Mesodermal cell (in vitro differentiated cells): ENCODE data around the gene EBF4.
"Not testable (repeated sequence)": the region's sequence is repeated elsewhere in the genome, so short reads cannot be mapped to it uniquely, and the experiment has no call there.

Experiments
- H3K27ac ChIP-seq: 2 replicates; pipeline ENCODE4 v1.7.0; 2013; ENCODE audit warnings: mild to moderate bottlenecking, low read depth, low read length, moderate library complexity; ENCODE audit not compliant: severe bottlenecking
- H3K36me3 ChIP-seq: 2 replicates; pipeline ENCODE4 v1.7.1; 2013; ENCODE audit warnings: mild to moderate bottlenecking, low read length, moderate library complexity; ENCODE audit not compliant: control insufficient read depth, insufficient read depth
- H3K4me1 ChIP-seq: one replicate; pipeline ENCODE4 v1.7.1; 2013; ENCODE audit warnings: mild to moderate bottlenecking, low read length; ENCODE audit not compliant: insufficient read depth, control insufficient read depth, poor library complexity, severe bottlenecking
- H3K4me3 ChIP-seq: 2 replicates; pipeline ENCODE4 v1.7.0; 2013; ENCODE audit warnings: low read length, control low read depth, mild to moderate bottlenecking; ENCODE audit not compliant: insufficient read depth, poor library complexity, severe bottlenecking; ENCODE audit errors: extremely low read depth
- H3K9me3 ChIP-seq: 2 replicates; pipeline ENCODE4 v1.7.1; 2013; ENCODE audit warnings: mild to moderate bottlenecking, low read length, moderate library complexity; ENCODE audit not compliant: control insufficient read depth
- WGBS, 2 experiments: methylation state at CpG; one replicate each; pipeline ENCODE4 v1.1.5; 2013; ENCODE audit warnings: missing lambda C conversion rate in 2 of 2; ENCODE audit not compliant: insufficient coverage in 2 of 2; 5-methylcytosine and 5-hydroxymethylcytosine counted together

The EBF4 gene

GRCh38 chr20:2806351-2806701 is 113.7 kb downstream of the EBF4 start:
- WGBS, 2 experiments, result 71 to 76% methylated on average over 3 to 4 of the region's 4 CpGs
- H3K27ac ChIP-seq, result no peak overlapping the region
- H3K9me3 ChIP-seq, result peaks cover 2% of the 10 kb centered on the region
- peaks cover 3% of the 10 kb centered on the region for H3K4me1 ChIP-seq
- H3K4me3 ChIP-seq, result no peak overlapping the region
- no peaks in the 10 kb centered on the region for H3K36me3 ChIP-seq

GRCh38 chr20:2807019-2807418 is 114.4 kb downstream of the EBF4 start:
- Histone ChIP-seq H3K4me3 (no peak overlapping the region), H3K9me3 (peaks cover 9% of the 10 kb centered on the region), H3K36me3 (no peaks in the 10 kb centered on the region), H3K27ac (no peak overlapping the region), H3K4me1 (no peaks in the 10 kb centered on the region)
- WGBS, 2 experiments, result 93 to 96% methylated on average over 3 of the region's 4 CpGs

GRCh38 chr20:2807929-2808328 is 115.3 kb downstream of the EBF4 start:
- H3K27ac ChIP-seq, H3K4me3 ChIP-seq, H3K36me3 ChIP-seq, H3K4me1 ChIP-seq: not testable (repeated sequence)
- 77% methylated on average over 6 of the region's 9 CpGs for WGBS, 2 experiments
- H3K9me3 ChIP-seq, result peaks cover 15% of the 10 kb centered on the region

GRCh38 chr20:2809690-2810089 is 117.1 kb downstream of the EBF4 start:
- Histone ChIP-seq H3K9me3 (peaks cover 15% of the 10 kb centered on the region), H3K4me1 (no peaks in the 10 kb centered on the region), H3K4me3 (no peak overlapping the region), H3K36me3 (no peaks in the 10 kb centered on the region), H3K27ac (no peak overlapping the region)
- WGBS, 2 experiments, result 92 to 96% methylated on average over 5 to 6 of the region's 10 CpGs
